CD8-positive, alpha-beta memory T cell (primary cell): ENCODE data around the gene AFF2. TPM values are rescaled to one million over a fixed set of nuclear protein-coding genes. Genes with fewer than 3 reads are reported as not detected.

Source experiments
- CTCF ChIA-PET: fragments of 350-600 bp; sonication (Branson Sonifier 250); formaldehyde crosslinking; loops from one replicate; lab custom pipeline; 2021; ENCODE audit warnings: antibody characterized with exemption; lab: Charles Lee
- POLR2A ChIA-PET: fragments of 350-600 bp; sonication (Branson Sonifier 250); formaldehyde crosslinking; loops from one replicate; lab custom pipeline; 2021; ENCODE audit warnings: antibody characterized with exemption; lab: Charles Lee
- DNase-seq, 5 donors: peaks; one replicate each; pipeline versions ENCODE4 v3.0.0 to v3.0.0-alpha.2; 2020 to 2022; ENCODE audit warnings: mixed read lengths in 1 of 5
- H3K27ac ChIP-seq: one replicate; pipeline ENCODE4 v1.7.0; 2013; ENCODE audit warnings: low read depth, mild to moderate bottlenecking, low read length, moderate library complexity
- H3K27me3 ChIP-seq: 2 replicates; pipeline ENCODE4 v1.7.0; 2013; ENCODE audit warnings: low read length, mild to moderate bottlenecking; ENCODE audit not compliant: insufficient read depth, poor library complexity, severe bottlenecking
- H3K36me3 ChIP-seq: 2 replicates; pipeline ENCODE4 v1.7.0; 2013; ENCODE audit warnings: mild to moderate bottlenecking, low read length, moderate library complexity; ENCODE audit not compliant: insufficient read depth
- H3K4me1 ChIP-seq: 2 replicates; pipeline ENCODE4 v1.7.0; 2013; ENCODE audit warnings: mild to moderate bottlenecking, low read length, moderate library complexity; ENCODE audit not compliant: insufficient read depth
- H3K4me3 ChIP-seq: 2 replicates; pipeline ENCODE4 v1.7.0; 2013; ENCODE audit warnings: mild to moderate bottlenecking, low read length
- H3K9me3 ChIP-seq: 2 replicates; pipeline ENCODE4 v1.7.0; 2013; ENCODE audit warnings: mild to moderate bottlenecking, low read length
- H3K27ac Mint-ChIP-seq, 8 donors: one replicate each; pipeline ENCODE4 v1.8.0; 2020 to 2021; ENCODE audit warnings: mixed read lengths in 8 of 8, mild to moderate bottlenecking in 6 of 8, inconsistent platforms in 3 of 8, moderate library complexity in 3 of 8
- H3K27me3 Mint-ChIP-seq, 2 donors: one replicate each; pipeline ENCODE4 v1.8.0; 2020 to 2021; ENCODE audit warnings: mixed read lengths in 2 of 2, mild to moderate bottlenecking in 1 of 2, moderate library complexity in 1 of 2
- H3K36me3 Mint-ChIP-seq, 3 donors: one replicate each; pipeline ENCODE4 v1.8.0; 2020 to 2021; ENCODE audit warnings: mixed read lengths in 3 of 3, inconsistent platforms in 1 of 3, mild to moderate bottlenecking in 1 of 3
- H3K4me1 Mint-ChIP-seq, 3 donors: one replicate each; pipeline ENCODE4 v1.8.0; 2020 to 2021; ENCODE audit warnings: mixed read lengths in 3 of 3, inconsistent platforms in 1 of 3, mild to moderate bottlenecking in 1 of 3
- H3K4me3 Mint-ChIP-seq, 7 donors: one replicate each; pipeline ENCODE4 v1.8.0; 2020 to 2021; ENCODE audit warnings: mixed read lengths in 7 of 7, mild to moderate bottlenecking in 6 of 7, moderate library complexity in 4 of 7, inconsistent platforms in 2 of 7
- H3K9me3 Mint-ChIP-seq, 5 donors: one replicate each; pipeline ENCODE4 v1.8.0; 2020 to 2022; ENCODE audit warnings: mixed read lengths in 5 of 5, mild to moderate bottlenecking in 3 of 5, moderate library complexity in 2 of 5, inconsistent platforms in 1 of 5
- polyA plus RNA-seq: library from polyadenylated mRNA; unstranded; fragments of 300-500 nt; fragmentation: Illumina TruSeq; gene quantifications from one replicate; pipeline ENCODE4 v1.2.3, GENCODE V29; 2021
- total RNA-seq, 2 experiments: library from RNA; stranded (reverse); gene quantifications; one replicate each; pipeline ENCODE4 v1.2.3, GENCODE V29; 2021

Gene AFF2
- total and polyA plus RNA-seq, 3 experiments from 2014 or later, result 0.27 to 0.33 TPM; not detected in 1

- Mint-ChIP-seq H3K36me3 (no peaks in the 10 kb centered on the region), H3K9me3 (no peaks in the 10 kb centered on the region), H3K27ac (no peak overlapping the region), H3K27me3 (peaks cover 0 to 10% of the 10 kb centered on the region in 2 donors), H3K4me3 (no peak overlapping the region), H3K4me1 (no peaks in the 10 kb centered on the region)
- H3K4me3 ChIP-seq, result no peak overlapping the region
- no peaks in the 10 kb centered on the region for H3K9me3 ChIP-seq
- H3K27me3 ChIP-seq, result no peaks in the 10 kb centered on the region
- no peaks in the 10 kb centered on the region for H3K4me1 ChIP-seq
- POLR2A ChIA-PET, result no interaction called here
- no peak overlapping the region for H3K27ac ChIP-seq
- H3K36me3 ChIP-seq, result no peaks in the 10 kb centered on the region
- no peak for DNase-seq
- CTCF ChIA-PET, result no interaction called here
These were observed 132.9 kb downstream of the AFF2 start for GRCh38 chrX:148633218-148633908.

- H3K4me3 ChIP-seq, result no peak overlapping the region
- no peaks in the 10 kb centered on the region for H3K9me3 ChIP-seq
- ChIA-PET POLR2A (no interaction called here), CTCF (no interaction called here)
- no peak overlapping the region for H3K4me3 Mint-ChIP-seq
- no peaks in the 10 kb centered on the region for H3K4me1 Mint-ChIP-seq
- H3K27ac ChIP-seq, result no peak overlapping the region
- H3K27me3 Mint-ChIP-seq, result peaks cover 0 to 12% of the 10 kb centered on the region in 2 donors
- H3K27ac Mint-ChIP-seq, result no peak overlapping the region
- H3K36me3 Mint-ChIP-seq, result no peaks in the 10 kb centered on the region
- no peaks in the 10 kb centered on the region for H3K4me1 ChIP-seq
- H3K9me3 Mint-ChIP-seq, result no peaks in the 10 kb centered on the region
- no peaks in the 10 kb centered on the region for H3K36me3 ChIP-seq
- H3K27me3 ChIP-seq, result no peaks in the 10 kb centered on the region
- DNase-seq, result no peak
These were observed 134.2 kb downstream of the AFF2 start for GRCh38 chrX:148634591-148634990.

DNA sequence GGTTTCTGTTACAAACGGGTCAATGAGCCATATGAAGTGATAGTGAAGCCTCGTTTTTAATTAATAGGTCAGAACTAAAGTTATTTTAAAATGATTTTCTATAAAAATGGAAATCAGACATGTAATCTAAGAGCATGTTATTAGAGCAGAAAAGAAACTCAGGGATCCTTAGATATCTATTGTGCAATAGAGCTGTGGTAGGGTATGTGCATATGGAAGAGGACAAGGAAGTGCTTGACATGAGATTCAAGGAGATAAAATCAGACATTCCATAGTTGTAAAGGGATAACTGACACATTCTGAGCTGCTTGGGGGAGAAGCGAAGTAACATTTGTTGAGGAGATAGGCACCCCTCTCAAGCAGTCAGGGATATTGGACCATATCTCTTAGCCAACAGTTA lies 143.0 kb downstream of the AFF2 start:
- H3K27ac Mint-ChIP-seq, result no peak overlapping the region
- ChIA-PET POLR2A (no interaction called here), CTCF (no interaction called here)
- DNase-seq, result no peak
- Histone ChIP-seq H3K27me3 (no peaks in the 10 kb centered on the region), H3K4me3 (no peak overlapping the region), H3K9me3 (no peaks in the 10 kb centered on the region), H3K4me1 (no peaks in the 10 kb centered on the region), H3K36me3 (no peaks in the 10 kb centered on the region), H3K27ac (no peak overlapping the region)
- no peaks in the 10 kb centered on the region for H3K36me3 Mint-ChIP-seq
- no peaks in the 10 kb centered on the region for H3K9me3 Mint-ChIP-seq
- peaks cover 0 to 9% of the 10 kb centered on the region in 2 donors for H3K27me3 Mint-ChIP-seq
- H3K4me3 Mint-ChIP-seq, result no peak overlapping the region
- no peaks in the 10 kb centered on the region for H3K4me1 Mint-ChIP-seq

GRCh38 chrX:148647651-148648050 lies 147.2 kb downstream of the AFF2 start:
- DNase-seq, result no peak
- Histone ChIP-seq H3K36me3 (no peaks in the 10 kb centered on the region), H3K9me3 (no peaks in the 10 kb centered on the region), H3K27me3 (no peaks in the 10 kb centered on the region), H3K27ac (no peak overlapping the region), H3K4me3 (no peak overlapping the region), H3K4me1 (no peaks in the 10 kb centered on the region)
- Mint-ChIP-seq H3K9me3 (no peaks in the 10 kb centered on the region), H3K36me3 (no peaks in the 10 kb centered on the region), H3K27ac (no peak overlapping the region), H3K4me1 (no peaks in the 10 kb centered on the region), H3K4me3 (no peak overlapping the region), H3K27me3 (peaks cover 0 to 4% of the 10 kb centered on the region in 2 donors)
- POLR2A ChIA-PET, result no interaction called here
- CTCF ChIA-PET, result no interaction called here

DNA sequence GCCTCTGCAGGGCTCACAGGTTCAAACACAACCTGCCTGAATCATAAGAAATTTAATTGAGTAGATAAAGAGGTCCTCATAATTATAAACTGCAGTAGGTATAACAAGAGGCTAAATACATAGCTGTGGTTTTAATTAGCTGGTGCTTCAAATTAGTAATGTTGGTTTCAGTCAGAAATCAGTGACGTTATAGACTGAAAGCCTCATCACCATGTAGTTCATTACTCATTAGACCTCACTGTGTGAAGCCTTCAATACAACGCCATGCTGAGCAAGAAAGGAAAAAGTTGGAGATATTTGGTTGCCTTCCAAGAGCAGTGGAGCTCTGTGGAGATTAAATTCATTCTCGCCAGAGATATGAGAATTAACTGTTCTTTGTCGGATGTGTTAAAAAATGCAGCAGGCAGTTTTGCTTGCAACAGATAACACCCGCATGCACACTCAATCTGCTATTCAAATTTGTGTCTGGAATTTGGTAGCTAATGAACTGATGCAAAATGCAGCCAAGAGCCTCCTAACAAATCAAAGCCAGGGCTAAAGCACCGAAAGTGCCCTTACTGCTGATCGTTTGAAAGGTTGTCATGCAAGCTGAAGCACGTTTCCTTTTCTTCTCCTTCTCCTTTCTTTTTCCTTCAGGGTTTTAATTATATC lies 148.9 kb downstream of the AFF2 start:
- Mint-ChIP-seq H3K9me3 (no peaks in the 10 kb centered on the region), H3K4me3 (no peak overlapping the region), H3K27ac (no peak overlapping the region), H3K27me3 (peaks cover 0 to 5% of the 10 kb centered on the region in 2 donors), H3K4me1 (no peaks in the 10 kb centered on the region), H3K36me3 (no peaks in the 10 kb centered on the region)
- no peaks in the 10 kb centered on the region for H3K9me3 ChIP-seq
- no peak overlapping the region for H3K27ac ChIP-seq
- CTCF ChIA-PET, result no interaction called here
- POLR2A ChIA-PET, result no interaction called here
- H3K27me3 ChIP-seq, result no peaks in the 10 kb centered on the region
- H3K4me3 ChIP-seq, result no peak overlapping the region
- DNase-seq, result no peak
- no peaks in the 10 kb centered on the region for H3K36me3 ChIP-seq
- no peaks in the 10 kb centered on the region for H3K4me1 ChIP-seq

GRCh38 chrX:148658115-148658730 lies 157.8 kb downstream of the AFF2 start:
- Mint-ChIP-seq H3K4me3 (no peak overlapping the region), H3K27ac (no peak overlapping the region), H3K27me3 (no peaks in the 10 kb centered on the region), H3K36me3 (no peaks in the 10 kb centered on the region), H3K4me1 (no peaks in the 10 kb centered on the region), H3K9me3 (no peaks in the 10 kb centered on the region)
- Histone ChIP-seq H3K9me3 (no peaks in the 10 kb centered on the region), H3K4me1 (no peaks in the 10 kb centered on the region), H3K4me3 (no peak overlapping the region), H3K27ac (no peak overlapping the region), H3K27me3 (no peaks in the 10 kb centered on the region), H3K36me3 (no peaks in the 10 kb centered on the region)
- ChIA-PET POLR2A (no interaction called here), CTCF (no interaction called here)
- DNase-seq, result no peak

GRCh38 chrX:148659481-148659880 lies 159.1 kb downstream of the AFF2 start:
- DNase-seq, result no peak
- H3K36me3 Mint-ChIP-seq, result no peaks in the 10 kb centered on the region
- Histone ChIP-seq H3K36me3 (no peaks in the 10 kb centered on the region), H3K27ac (no peak overlapping the region), H3K9me3 (no peaks in the 10 kb centered on the region), H3K4me3 (no peak overlapping the region), H3K27me3 (no peaks in the 10 kb centered on the region), H3K4me1 (no peaks in the 10 kb centered on the region)
- POLR2A ChIA-PET, result no interaction called here
- no peak overlapping the region for H3K4me3 Mint-ChIP-seq
- no peaks in the 10 kb centered on the region for H3K9me3 Mint-ChIP-seq
- H3K27ac Mint-ChIP-seq, result no peak overlapping the region
- no peaks in the 10 kb centered on the region for H3K4me1 Mint-ChIP-seq
- CTCF ChIA-PET, result no interaction called here
- no peaks in the 10 kb centered on the region for H3K27me3 Mint-ChIP-seq

- Histone ChIP-seq H3K4me1 (no peaks in the 10 kb centered on the region), H3K4me3 (no peak overlapping the region), H3K9me3 (no peaks in the 10 kb centered on the region), H3K27me3 (no peaks in the 10 kb centered on the region), H3K36me3 (no peaks in the 10 kb centered on the region), H3K27ac (no peak overlapping the region)
- H3K9me3 Mint-ChIP-seq, result peaks cover 0 to 3% (median 0%) of the 10 kb centered on the region in 5 donors
- POLR2A ChIA-PET, result no interaction called here
- no peak for DNase-seq
- CTCF ChIA-PET, result no interaction called here
- H3K27me3 Mint-ChIP-seq, result no peaks in the 10 kb centered on the region
- no peak overlapping the region for H3K4me3 Mint-ChIP-seq
- no peaks in the 10 kb centered on the region for H3K36me3 Mint-ChIP-seq
- H3K4me1 Mint-ChIP-seq, result no peaks in the 10 kb centered on the region
- H3K27ac Mint-ChIP-seq, result no peak overlapping the region
These were observed 160.6 kb downstream of the AFF2 start for GRCh38 chrX:148661035-148661434.
